Right lobe of liver (tissue), 6 donors: ENCODE measurements around the gene TBC1D19. TPM values are rescaled to one million over a fixed set of nuclear protein-coding genes. Genes with fewer than 3 reads are reported as not detected.

Experiments used
- ATAC-seq, 4 donors: fragments of 200-7000 bp; cut with Tn5 transposase; one replicate each; pipeline ENCODE4 v1.9.1; 2020; ENCODE audit warnings: mild to moderate bottlenecking in 4 of 4, moderate library complexity in 4 of 4
- DNase-seq, 3 donors: peaks; one replicate each; pipeline ENCODE4 v3.0.0-alpha.2; 2020
- H3K27ac ChIP-seq, 3 donors: fragments of 200-600 bp; one replicate each; pipeline ENCODE4 v1.8.0; 2022
- H3K27me3 ChIP-seq, 2 donors: fragments of 200-600 bp; one replicate each; pipeline ENCODE4 v1.8.0; 2022
- H3K36me3 ChIP-seq, 4 donors: fragments of 200-600 bp; sonication (generic) in 1 of 4; one replicate each; pipeline versions ENCODE4 v1.5.1 to v1.8.0; 2017 to 2022; ENCODE audit warnings: control low read depth in 1 of 4
- H3K4me1 ChIP-seq, 4 donors: fragments of 200-600 bp; sonication (generic) in 1 of 4; one replicate each; pipeline versions ENCODE4 v1.5.1 to v1.8.0; 2017 to 2022; ENCODE audit warnings: control low read depth in 1 of 4
- H3K4me3 ChIP-seq, 3 donors: fragments of 200-600 bp; one replicate each; pipeline ENCODE4 v1.8.0; 2022
- H3K9me3 ChIP-seq, 4 donors: fragments of 200-600 bp; sonication (generic) in 1 of 4; one replicate each; pipeline versions ENCODE4 v1.5.1 to v1.8.0; 2017 to 2022; ENCODE audit warnings: control low read depth in 1 of 4
- CTCF ChIP-seq, 4 donors: fragments of 200-600 bp in 3 of 4; fragments of 450-650 bp in 1 of 4; IDR thresholded peaks; one replicate each; pipeline versions ENCODE4 v1.5.1 to v1.8.0; 2016 to 2022; ENCODE audit warnings: antibody characterized with exemption in 4 of 4, mild to moderate bottlenecking in 2 of 4
- POLR2A ChIP-seq: fragments of 450-650 bp; IDR thresholded peaks from one replicate; pipeline ENCODE4 v1.6.1; 2017; ENCODE audit warnings: antibody characterized with exemption, mild to moderate bottlenecking
- WGBS: methylation state at CpG from one replicate; pipeline ENCODE4 v1.1.6; 2018; ENCODE audit warnings: low coverage, low lambda C conversion rate; ENCODE audit not compliant: insufficient coverage; ENCODE audit errors: missing lambda C conversion rate; 5-methylcytosine and 5-hydroxymethylcytosine counted together
- intact Hi-C, 2 donors: fragments of 100-400 bp; cut with DNase I; formaldehyde crosslinking; loops; one replicate each; pipeline versions ENCODE4 v1.11.2 to v1.14.1; 2022
- total RNA-seq, 6 experiments: library from RNA; depleted of rRNA in 2 of 6; stranded (reverse); fragments of >200 nt in 2 of 6; fragmentation: NEBNext Ultra II Directional in 3 of 6; extraction: Animal tissue kit (Norgen Biotek cat#: 25700) in 3 of 6; gene quantifications; one replicate each; pipeline versions ENCODE4 v1.1.0 to v1.2.4, GENCODE V29; 2016 to 2023
- donor health status: DM: no; HTN: yes; CAD: no.
- donor health status: DM: no; HTN: no; CAD: no.
- donor health status: DM: no; HTN: no; CAD: no.
- donor health status: DM: no; HTN: yes; CAD: no.
- donor health status: DM: no; HTN: yes; CAD: no.

Gene TBC1D19
- total RNA-seq, 6 experiments from 2014 or later: 1.8 to 5.3 (median 2.4) TPM

- intact Hi-C loops: no loop called here
- 88% methylated on average over 1 of the region's 1 CpG for WGBS
- Histone ChIP-seq H3K9me3 (no peaks in the 10 kb centered on the region), H3K27me3 (no peaks in the 10 kb centered on the region), H3K4me1 (no peaks in the 10 kb centered on the region), H3K27ac (no peak overlapping the region), H3K36me3 (no peaks in the 10 kb centered on the region), H3K4me3 (no peak overlapping the region)
- ATAC-seq (no peak), DNase-seq (no peak)
- TF ChIP-seq POLR2A: no peak
- TF ChIP-seq CTCF (IDR thresholded peaks at IDR 0.05): no peak
Measured at GRCh38 chr4:26700110-26700509, 116.2 kb downstream of the TBC1D19 start.

GRCh38 chr4:26701095-26701494, 117.2 kb downstream of the TBC1D19 start:
- H3K9me3 ChIP-seq: no peaks in the 10 kb centered on the region
- H3K4me3 ChIP-seq: no peak overlapping the region
- H3K4me1 ChIP-seq: no peaks in the 10 kb centered on the region
- H3K27me3 ChIP-seq: no peaks in the 10 kb centered on the region
- intact Hi-C loops: no loop called here
- no peak for TF ChIP-seq CTCF (IDR thresholded peaks at IDR 0.05)
- no peak for TF ChIP-seq POLR2A
- ATAC-seq (no peak), DNase-seq (no peak)
- H3K36me3 ChIP-seq: no peaks in the 10 kb centered on the region
- H3K27ac ChIP-seq: no peak overlapping the region
- 76% methylated on average over 2 of the region's 2 CpGs for WGBS

- DNase-seq (no peak), ATAC-seq (no peak)
- H3K4me3 ChIP-seq: no peak overlapping the region
- H3K9me3 ChIP-seq: no peaks in the 10 kb centered on the region
- no peak overlapping the region for H3K27ac ChIP-seq
- H3K4me1 ChIP-seq: no peaks in the 10 kb centered on the region
- TF ChIP-seq CTCF (IDR thresholded peaks at IDR 0.05): no peak
- no peak for TF ChIP-seq POLR2A
- intact Hi-C loops: no loop called here
- H3K27me3 ChIP-seq: no peaks in the 10 kb centered on the region
- no peaks in the 10 kb centered on the region for H3K36me3 ChIP-seq
Measured at GRCh38 chr4:26701786-26702227, 117.9 kb downstream of the TBC1D19 start.

GRCh38 chr4:26707342-26707741, 123.5 kb downstream of the TBC1D19 start:
- WGBS: 90% methylated on average over 1 of the region's 1 CpG
- ATAC-seq: no peak
- intact Hi-C loops: no loop called here
- H3K36me3 ChIP-seq: no peaks in the 10 kb centered on the region
- no peak for DNase-seq
- H3K4me3 ChIP-seq: no peak overlapping the region
- H3K4me1 ChIP-seq: no peaks in the 10 kb centered on the region
- no peaks in the 10 kb centered on the region for H3K27me3 ChIP-seq
- H3K27ac ChIP-seq: no peak overlapping the region
- no peaks in the 10 kb centered on the region for H3K9me3 ChIP-seq
- TF ChIP-seq CTCF (IDR thresholded peaks at IDR 0.05) (no peak), POLR2A (no peak)

- H3K9me3 ChIP-seq: no peaks in the 10 kb centered on the region
- WGBS: 78% methylated on average over 2 of the region's 2 CpGs
- ATAC-seq: peak; percentile 19 to 48 (median 36)
- no peak for TF ChIP-seq POLR2A
- TF ChIP-seq CTCF (IDR thresholded peaks at IDR 0.05): no peak
- no peaks in the 10 kb centered on the region for H3K36me3 ChIP-seq
- intact Hi-C loops: no loop called here
- H3K27ac ChIP-seq: no peak overlapping the region
- no peak for DNase-seq
- no peak overlapping the region for H3K4me3 ChIP-seq
- H3K27me3 ChIP-seq: no peaks in the 10 kb centered on the region
- H3K4me1 ChIP-seq: no peaks in the 10 kb centered on the region
Measured at GRCh38 chr4:26709246-26709645, 125.4 kb downstream of the TBC1D19 start.
